OCI-LY3 (cell line): ENCODE data around the gene PSG5.
"Not testable (repeated sequence)": the region's sequence is repeated elsewhere in the genome, so short reads cannot be mapped to it uniquely, and the experiment has no call there.

Source experiments
- H2AFZ ChIP-seq: fragments of 200-600, 300-600 bp; shearing (Covaris generic); 2 replicates; pipeline ENCODE4 v1.6.0; 2014; ENCODE audit warnings: antibody characterized with exemption, low read depth, low read length
- H3K27ac ChIP-seq: fragments of 200-600, 300-600 bp; sonication (generic); 2 replicates; pipeline ENCODE4 v1.5.1; 2014; ENCODE audit warnings: mild to moderate bottlenecking, low read length, moderate library complexity, mixed read lengths
- H3K27me3 ChIP-seq: fragments of 200-600, 300-600 bp; sonication (generic); 2 replicates; pipeline ENCODE4 v1.6.1; 2014; ENCODE audit warnings: low read depth, low read length, mixed read lengths
- H3K36me3 ChIP-seq: fragments of 200-600, 300-600 bp; sonication (generic); replicated peaks from 2 replicates; pipeline ENCODE3; 2014; ENCODE audit warnings: low read depth, low read length, mixed read lengths
- H3K4me1 ChIP-seq: fragments of 300-600, 200-600 bp; sonication (generic); 2 replicates; pipeline ENCODE4 v1.6.1; 2014; ENCODE audit warnings: low read length, mixed read lengths
- H3K4me2 ChIP-seq: fragments of 200-600, 300-600 bp; sonication (generic); 2 replicates; pipeline ENCODE4 v1.6.1; 2014; ENCODE audit warnings: low read length, mixed read lengths
- H3K4me3 ChIP-seq: fragments of 300-600, 200-600 bp; sonication (generic); 2 replicates; pipeline ENCODE4 v1.5.1; 2014; ENCODE audit warnings: antibody characterized with exemption, mild to moderate bottlenecking, low read length, moderate library complexity
- H3K79me2 ChIP-seq: fragments of 300-600, 200-600 bp; shearing (Covaris generic); 2 replicates; pipeline ENCODE4 v1.6.1; 2014; ENCODE audit warnings: mild to moderate bottlenecking, low read length, mixed read lengths
- H3K9ac ChIP-seq: fragments of 300-600, 200-600 bp; shearing (Covaris generic); 2 replicates; pipeline ENCODE4 v1.6.0; 2014; ENCODE audit warnings: mild to moderate bottlenecking, low read length, moderate library complexity
- H3K9me3 ChIP-seq: fragments of 200-600, 300-600 bp; shearing (Covaris generic); 2 replicates; pipeline ENCODE4 v1.6.1; 2014; ENCODE audit warnings: low read length, mixed read lengths; ENCODE audit not compliant: insufficient read depth
- H4K20me1 ChIP-seq: fragments of 200-600, 300-600 bp; sonication (generic); 2 replicates; pipeline ENCODE4 v1.6.1; 2016; ENCODE audit warnings: low read length, mixed read lengths; ENCODE audit not compliant: insufficient read depth
- EZH2phosphoT487 ChIP-seq: fragments of 200-600 bp; shearing (Covaris generic); IDR thresholded peaks from 2 replicates; pipeline ENCODE4 v1.6.1; 2018; ENCODE audit warnings: antibody characterized with exemption, mixed run types, low read depth
- TF ChIP-seq, protein P1 (sequence below): fragments of 200-600, 300-600 bp; sonication (generic); IDR thresholded peaks from 2 replicates; pipeline ENCODE4 v1.5.1; 2014; ENCODE audit warnings: antibody characterized with exemption, low read length, low read depth

Gene PSG5

DNA sequence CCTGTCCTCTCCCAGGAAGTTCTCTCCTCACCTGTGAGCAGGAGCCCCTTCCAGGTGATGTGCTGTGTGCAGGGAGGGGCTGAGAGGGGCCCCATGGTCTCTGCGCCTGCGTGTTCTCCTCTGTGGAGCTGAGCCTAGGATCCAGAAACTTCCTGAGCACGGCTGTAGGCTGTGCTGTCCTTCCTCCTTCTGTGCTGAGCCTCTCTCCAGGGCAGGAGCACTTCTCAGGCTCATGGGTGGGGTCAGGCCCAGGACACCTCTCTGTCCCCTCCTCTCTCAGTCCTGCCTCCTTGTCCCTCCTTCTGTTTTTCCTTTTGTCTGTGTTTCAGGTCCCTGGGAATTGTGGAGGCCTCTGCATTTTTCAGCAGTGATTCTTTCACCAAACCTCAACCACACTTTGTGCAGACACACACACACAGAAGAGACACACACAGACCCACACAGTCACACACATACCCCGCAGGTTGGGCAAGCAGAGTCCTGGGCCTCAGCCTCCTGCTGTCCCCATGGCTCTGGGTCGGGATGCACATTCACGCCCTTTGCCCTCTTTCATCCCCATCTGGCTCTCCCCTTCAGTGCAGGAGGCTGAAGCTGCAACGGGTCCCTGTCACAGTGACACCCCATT, at the start of gene PSG5:
Gene PSG5, minus strand, starts transcription at position 226 of the 625 bp plus-strand sequence. Its CDS starts 131 bp downstream, at position 95.
- not testable (repeated sequence) for H3K36me3 ChIP-seq, H3K4me2 ChIP-seq, H3K9me3 ChIP-seq, H3K4me1 ChIP-seq, H2AFZ ChIP-seq, H3K27ac ChIP-seq, H3K4me3 ChIP-seq, H4K20me1 ChIP-seq, H3K27me3 ChIP-seq, H3K79me2 ChIP-seq, H3K9ac ChIP-seq

DNA sequence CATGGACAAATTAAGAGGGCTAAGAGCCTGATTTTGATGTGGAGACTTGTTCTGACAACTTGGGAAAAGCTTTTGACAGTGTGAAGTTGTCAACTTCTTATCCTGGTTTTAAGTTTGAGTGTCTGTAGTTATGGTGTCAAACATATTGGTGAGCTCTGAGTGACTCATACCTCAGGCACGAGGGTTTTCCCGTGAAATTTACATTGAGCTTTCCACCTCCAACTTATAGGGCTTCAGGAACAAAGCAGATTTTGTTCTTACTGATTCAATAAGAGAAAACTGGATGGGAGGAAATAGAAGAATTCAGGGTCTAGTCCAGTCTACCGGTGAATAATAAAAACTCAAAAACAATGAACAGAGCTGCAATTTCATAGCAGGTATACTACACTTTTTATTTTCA, 49.4 kb upstream of the PSG5 start:
- not testable (repeated sequence) for H3K9ac ChIP-seq, H3K27me3 ChIP-seq

GRCh38 chr19:43229315-43229714, 43.0 kb upstream of the PSG5 start:
- no peak overlapping the region for H3K27ac ChIP-seq
- H3K4me1 ChIP-seq = 0 out of 2 replicates have a peak, but pooled peaks cover 2% of the 10 kb centered on the region
- no peak overlapping the region for H2AFZ ChIP-seq
- H3K4me3 ChIP-seq = no peak overlapping the region
- no peaks in the 10 kb centered on the region for H4K20me1 ChIP-seq
- no peaks in the 10 kb centered on the region; the same call in 1 of the 2 replicates for H3K27me3 ChIP-seq
- no peaks in the 10 kb centered on the region for H3K79me2 ChIP-seq
- no peaks in the 10 kb centered on the region for H3K36me3 ChIP-seq
- H3K9ac ChIP-seq = no peak overlapping the region
- TF ChIP-seq, protein P1, sequence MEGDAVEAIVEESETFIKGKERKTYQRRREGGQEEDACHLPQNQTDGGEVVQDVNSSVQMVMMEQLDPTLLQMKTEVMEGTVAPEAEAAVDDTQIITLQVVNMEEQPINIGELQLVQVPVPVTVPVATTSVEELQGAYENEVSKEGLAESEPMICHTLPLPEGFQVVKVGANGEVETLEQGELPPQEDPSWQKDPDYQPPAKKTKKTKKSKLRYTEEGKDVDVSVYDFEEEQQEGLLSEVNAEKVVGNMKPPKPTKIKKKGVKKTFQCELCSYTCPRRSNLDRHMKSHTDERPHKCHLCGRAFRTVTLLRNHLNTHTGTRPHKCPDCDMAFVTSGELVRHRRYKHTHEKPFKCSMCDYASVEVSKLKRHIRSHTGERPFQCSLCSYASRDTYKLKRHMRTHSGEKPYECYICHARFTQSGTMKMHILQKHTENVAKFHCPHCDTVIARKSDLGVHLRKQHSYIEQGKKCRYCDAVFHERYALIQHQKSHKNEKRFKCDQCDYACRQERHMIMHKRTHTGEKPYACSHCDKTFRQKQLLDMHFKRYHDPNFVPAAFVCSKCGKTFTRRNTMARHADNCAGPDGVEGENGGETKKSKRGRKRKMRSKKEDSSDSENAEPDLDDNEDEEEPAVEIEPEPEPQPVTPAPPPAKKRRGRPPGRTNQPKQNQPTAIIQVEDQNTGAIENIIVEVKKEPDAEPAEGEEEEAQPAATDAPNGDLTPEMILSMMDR = peak; percentile 65
- no peak for TF ChIP-seq EZH2phosphoT487
- no peaks in the 10 kb centered on the region for H3K9me3 ChIP-seq
- no peak overlapping the region for H3K4me2 ChIP-seq

More for the DNA sequence above, 49.4 kb upstream of the PSG5 start:
- not testable (repeated sequence) for H3K4me1 ChIP-seq, H3K36me3 ChIP-seq, H3K9me3 ChIP-seq, H3K4me3 ChIP-seq, H3K27ac ChIP-seq, H3K79me2 ChIP-seq, H2AFZ ChIP-seq, H3K4me2 ChIP-seq, H4K20me1 ChIP-seq

DNA sequence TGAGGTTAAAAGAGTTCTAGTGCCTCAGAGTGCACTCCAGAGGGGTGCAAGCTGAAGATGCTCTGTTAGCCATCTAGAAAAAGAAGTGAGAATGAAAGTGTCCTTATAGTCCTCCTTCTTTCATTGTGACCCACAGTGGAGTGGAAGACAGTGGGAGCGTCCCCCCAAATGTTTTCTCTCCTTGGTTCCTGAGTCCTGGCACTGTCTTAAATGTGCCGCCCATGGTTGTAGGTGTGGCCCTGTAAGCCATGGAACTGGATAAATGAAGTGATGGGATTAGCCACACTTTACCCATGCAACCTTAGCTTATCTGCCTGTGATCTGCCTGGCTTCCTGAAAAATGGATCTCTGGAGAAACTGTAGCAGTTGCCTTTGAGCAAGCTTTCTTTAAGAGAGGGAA, 42.4 kb upstream of the PSG5 start:
- H3K4me3 ChIP-seq, H3K9me3 ChIP-seq, H3K27ac ChIP-seq, H2AFZ ChIP-seq, H3K4me1 ChIP-seq, H3K79me2 ChIP-seq, H3K4me2 ChIP-seq, H3K9ac ChIP-seq, H3K27me3 ChIP-seq, H4K20me1 ChIP-seq, H3K36me3 ChIP-seq: not testable (repeated sequence)

GRCh38 chr19:43226986-43227385, 40.6 kb upstream of the PSG5 start:
- not testable (repeated sequence) for H3K79me2 ChIP-seq, H3K9ac ChIP-seq, H3K4me1 ChIP-seq, H3K27me3 ChIP-seq, H4K20me1 ChIP-seq, H2AFZ ChIP-seq, H3K27ac ChIP-seq, H3K4me3 ChIP-seq, H3K9me3 ChIP-seq, H3K36me3 ChIP-seq, H3K4me2 ChIP-seq
- TF ChIP-seq, protein P1 = peak; percentile 28
